Heart right ventricle (tissue), 16 donors: ENCODE results near the gene HIVEP3. TPM values are rescaled to one million over a fixed set of nuclear protein-coding genes. Genes with fewer than 3 reads are reported as not detected.

Experiments used
- ATAC-seq, 8 donors: fragments of 200-7000 bp; cut with Tn5 transposase; one replicate each; pipeline ENCODE4 v1.9.1; 2020; ENCODE audit warnings: mild to moderate bottlenecking in 8 of 8, moderate library complexity in 8 of 8, moderate number of reproducible peaks in 1 of 8
- DNase-seq, 2 donors: peaks; one replicate each; pipeline ENCODE4 v3.0.0-alpha.2; 2020
- H3K27ac ChIP-seq, 10 donors: fragments of 200-600 bp; sonication (generic) in 2 of 10; one replicate each; pipeline versions ENCODE4 v1.5.0 to v1.8.0; 2020 to 2022; ENCODE audit warnings: mild to moderate bottlenecking in 3 of 10
- H3K27me3 ChIP-seq, 7 donors: fragments of 200-600 bp; one replicate each; pipeline ENCODE4 v1.8.0; 2021 to 2022; ENCODE audit warnings: mild to moderate bottlenecking in 2 of 7
- H3K36me3 ChIP-seq, 9 donors: fragments of 200-600 bp; sonication (generic) in 1 of 9; one replicate each; pipeline versions ENCODE4 v1.5.0 to v1.8.0; 2020 to 2022; ENCODE audit warnings: mild to moderate bottlenecking in 2 of 9
- H3K4me1 ChIP-seq, 9 donors: fragments of 200-600 bp; sonication (generic) in 1 of 9; one replicate each; pipeline versions ENCODE4 v1.5.0 to v1.8.0; 2020 to 2022; ENCODE audit warnings: mild to moderate bottlenecking in 4 of 9
- H3K4me3 ChIP-seq, 10 donors: fragments of 200-600 bp; sonication (generic) in 2 of 10; one replicate each; pipeline versions ENCODE4 v1.5.0 to v1.8.0; 2020 to 2022; ENCODE audit warnings: mild to moderate bottlenecking in 7 of 10, moderate library complexity in 2 of 10
- H3K9me3 ChIP-seq, 11 donors: fragments of 200-600 bp in 10 of 11; sonication (generic) in 2 of 11; one replicate each; pipeline versions ENCODE4 v1.5.0 to v1.8.0; 2013 to 2022; ENCODE audit warnings: mild to moderate bottlenecking in 2 of 11, control low read depth in 1 of 11, moderate library complexity in 1 of 11
- WGBS, 2 donors: extraction: QIAGEN DNeasy Blood & Tissue Kit; methylation state at CpG; one replicate each; pipeline ENCODE4 v1.1.7; 2013; ENCODE audit warnings: inconsistent platforms in 1 of 2; 5-methylcytosine and 5-hydroxymethylcytosine counted together
- intact Hi-C, 10 donors: fragments of 100-400 bp; cut with DNase I; formaldehyde crosslinking; loops; one replicate each; pipeline versions ENCODE4 v1.11.1 to v1.14.2; 2022
- polyA plus RNA-seq, 2 donors: library from polyadenylated mRNA; stranded (reverse); fragments of 200-250 nt; gene quantifications; one replicate each; pipeline ENCODE4 v1.2.3, GENCODE V29; 2013
- total RNA-seq, 10 donors: library from RNA; stranded (reverse); fragmentation: NEBNext Ultra II Directional in 3 of 10; extraction: Animal tissue kit (Norgen Biotek cat#: 25700) in 3 of 10; gene quantifications; one replicate each; pipeline versions ENCODE4 v1.2.1 to v1.2.4, GENCODE V29; 2021 to 2023
- TF ChIP-seq, protein P1 (sequence below), 9 donors: fragments of 200-600 bp; sonication (generic) in 2 of 9; IDR thresholded peaks; one replicate each; pipeline versions ENCODE4 v1.5.0 to v1.8.0; 2021 to 2022; ENCODE audit warnings: antibody characterized with exemption in 9 of 9, mild to moderate bottlenecking in 5 of 9, moderate library complexity in 1 of 9
- donor health status: Arrhythmogenic right ventricular cardiomyopathy.
- donor health status: ischemic (EF 13 %, LVEDD 7.1; RV severe dilation, severe dysfunction).
- donor health status: healthy with polysubstance abuse.
- donor health status: DM: no; HTN: yes; CAD: no.
- donor health status: DM: no; HTN: no; CAD: no.
- donor health status: ischemic (EF 25% LVEDD 6.9; RV normal size, moderate dysfunction).
- donor health status: ischemic (EF 25% LVEDD 5.7; RV mildly dilated, moderate dysfunction).
- donor health status: healthy.
- donor health status: DM: yes; HTN: yes; CAD: no.
- donor health status: Ischemic cardiomyopathy.
- donor health status: ischemic (EF 35%, LVEDD 5.7; RV mildly dilated, moderate dysfunction).
- donor health status: nonischemic (EF 11% LVEDD 7.7; RV severe dilation, severe dysfunction).
- donor health status: DM: yes; HTN: yes; CAD: no.
- donor health status: PGD.
- donor health status: ischemic (EF 29% LVEDD 5.4; RV normal size, mild dysfunction).
- donor health status: nonischemic (EF 23%, LVEDD 6.1; RV moderate dilation, normal function).

HIVEP3 gene
- total and polyA plus RNA-seq, 12 donors: 2.6 to 7.5 (median 5.2) TPM

DNA sequence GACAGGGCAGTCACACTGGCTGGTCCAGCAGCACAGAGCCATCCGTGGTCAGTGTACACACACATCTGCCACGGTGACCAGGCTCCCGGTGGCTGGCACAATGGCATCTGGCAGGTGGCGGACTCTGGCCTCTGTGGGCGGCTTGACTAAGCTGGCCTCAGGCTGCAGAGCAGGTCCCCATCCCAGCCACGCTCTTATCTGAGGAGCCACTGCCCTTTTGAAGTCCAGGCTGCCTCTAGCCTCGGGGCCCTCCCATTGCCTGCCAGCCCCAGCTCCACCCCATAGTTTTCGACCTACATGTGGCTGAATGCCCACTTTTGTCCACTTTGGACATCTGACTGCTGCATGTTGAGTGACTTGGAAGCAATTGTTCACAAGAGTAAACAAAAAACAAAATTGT lies 404.3 kb downstream of the HIVEP3 start:
- Histone ChIP-seq H3K27me3 (no peaks in the 10 kb centered on the region), H3K27ac (no peak overlapping the region), H3K4me1 (peaks cover 16 to 38% (median 22%) of the 10 kb centered on the region in 9 donors), H3K4me3 (no peak overlapping the region), H3K36me3 (peaks cover 0 to 32% (median 0%) of the 10 kb centered on the region in 9 donors), H3K9me3 (no peaks in the 10 kb centered on the region)
- DNase-seq (no peak), ATAC-seq (no peak)
- intact Hi-C loops: no loop called here
- 71 to 78% methylated on average over 8 of the region's 8 CpGs for WGBS, 2 donors
- TF ChIP-seq, protein P1, sequence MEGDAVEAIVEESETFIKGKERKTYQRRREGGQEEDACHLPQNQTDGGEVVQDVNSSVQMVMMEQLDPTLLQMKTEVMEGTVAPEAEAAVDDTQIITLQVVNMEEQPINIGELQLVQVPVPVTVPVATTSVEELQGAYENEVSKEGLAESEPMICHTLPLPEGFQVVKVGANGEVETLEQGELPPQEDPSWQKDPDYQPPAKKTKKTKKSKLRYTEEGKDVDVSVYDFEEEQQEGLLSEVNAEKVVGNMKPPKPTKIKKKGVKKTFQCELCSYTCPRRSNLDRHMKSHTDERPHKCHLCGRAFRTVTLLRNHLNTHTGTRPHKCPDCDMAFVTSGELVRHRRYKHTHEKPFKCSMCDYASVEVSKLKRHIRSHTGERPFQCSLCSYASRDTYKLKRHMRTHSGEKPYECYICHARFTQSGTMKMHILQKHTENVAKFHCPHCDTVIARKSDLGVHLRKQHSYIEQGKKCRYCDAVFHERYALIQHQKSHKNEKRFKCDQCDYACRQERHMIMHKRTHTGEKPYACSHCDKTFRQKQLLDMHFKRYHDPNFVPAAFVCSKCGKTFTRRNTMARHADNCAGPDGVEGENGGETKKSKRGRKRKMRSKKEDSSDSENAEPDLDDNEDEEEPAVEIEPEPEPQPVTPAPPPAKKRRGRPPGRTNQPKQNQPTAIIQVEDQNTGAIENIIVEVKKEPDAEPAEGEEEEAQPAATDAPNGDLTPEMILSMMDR (IDR thresholded peaks at IDR 0.05): no peak

- intact Hi-C loops: no loop called here
- no peaks in the 10 kb centered on the region for H3K27me3 ChIP-seq
- TF ChIP-seq, protein P1 (IDR thresholded peaks at IDR 0.05): peak in 5 of 9 donors; percentile 27 to 55 (median 31)
- DNase-seq: no peak
- WGBS, 2 donors: 83 to 89% methylated on average over 17 of the region's 17 CpGs
- H3K4me3 ChIP-seq: no peak overlapping the region
- no peaks in the 10 kb centered on the region for H3K9me3 ChIP-seq
- peaks cover 16 to 38% (median 22%) of the 10 kb centered on the region in 9 donors for H3K4me1 ChIP-seq
- ATAC-seq: no peak
- peaks cover 0 to 32% (median 0%) of the 10 kb centered on the region in 9 donors for H3K36me3 ChIP-seq
- no peak overlapping the region for H3K27ac ChIP-seq
Observed at GRCh38 chr1:41513383-41513735, 405.4 kb downstream of the HIVEP3 start.

DNA sequence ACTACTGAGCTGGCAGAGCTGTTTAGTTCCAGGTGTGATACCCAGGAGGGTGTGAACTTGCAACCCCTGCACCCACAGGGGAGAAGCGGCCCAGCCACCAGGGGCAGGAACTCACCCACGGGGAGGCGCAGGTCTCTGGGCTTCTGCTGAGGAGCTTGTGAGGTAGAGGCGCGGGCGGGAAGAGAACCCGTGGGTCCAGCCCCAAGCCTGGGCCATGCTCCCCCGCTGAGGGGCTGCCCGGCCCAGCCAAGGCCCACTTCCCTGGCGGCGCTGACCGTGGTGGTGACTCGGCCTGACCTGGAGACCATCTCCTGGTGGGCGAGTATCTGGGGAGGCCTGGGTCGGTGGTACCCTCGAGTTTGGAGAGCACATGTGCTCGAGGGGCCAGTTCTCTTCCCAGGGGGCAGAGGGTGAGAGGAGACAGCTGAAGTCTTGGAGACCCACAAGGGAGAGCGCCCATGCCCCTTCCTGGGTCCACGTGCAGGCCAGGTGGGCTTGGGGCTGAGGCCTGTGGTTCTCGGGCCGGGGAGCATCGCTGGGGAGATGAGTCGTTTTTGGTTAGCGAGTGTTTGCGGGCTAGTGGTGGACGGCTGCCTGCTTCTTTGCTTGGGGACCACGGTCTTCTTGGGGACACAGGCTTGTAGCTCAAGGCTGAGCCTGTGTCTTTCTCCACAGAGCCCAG lies 405.9 kb downstream of the HIVEP3 start:
- Histone ChIP-seq H3K4me1 (peaks cover 16 to 38% (median 22%) of the 10 kb centered on the region in 9 donors), H3K36me3 (peaks cover 0 to 29% (median 0%) of the 10 kb centered on the region in 9 donors), H3K27ac (no peak overlapping the region), H3K4me3 (no peak overlapping the region), H3K27me3 (no peaks in the 10 kb centered on the region), H3K9me3 (no peaks in the 10 kb centered on the region)
- TF ChIP-seq, protein P1 (IDR thresholded peaks at IDR 0.05): no peak
- DNase-seq (no peak), ATAC-seq (no peak)
- intact Hi-C loops: no loop called here
- 92 to 95% methylated on average over 26 to 27 of the region's 27 CpGs for WGBS, 2 donors

DNA sequence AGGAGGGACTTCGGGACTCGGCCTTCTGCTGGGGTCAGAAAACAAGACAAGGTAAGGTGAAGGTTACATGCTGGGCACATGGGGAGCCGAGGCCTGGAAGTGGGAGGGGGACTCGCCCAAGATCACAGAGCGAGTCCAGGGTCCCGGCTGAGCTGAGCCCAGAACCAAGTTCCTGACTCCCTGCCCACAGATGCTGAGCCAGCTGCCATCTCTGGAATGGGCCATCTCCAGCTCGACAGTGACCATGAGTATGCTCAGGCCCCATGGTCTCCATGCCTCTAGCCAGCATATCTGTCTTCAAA lies 407.5 kb downstream of the HIVEP3 start:
- no peaks in the 10 kb centered on the region for H3K27me3 ChIP-seq
- TF ChIP-seq, protein P1 (IDR thresholded peaks at IDR 0.05): no peak
- H3K4me1 ChIP-seq: peaks cover 5 to 23% (median 10%) of the 10 kb centered on the region in 9 donors
- 97 to 98% methylated on average over 7 of the region's 7 CpGs for WGBS, 2 donors
- no peaks in the 10 kb centered on the region for H3K9me3 ChIP-seq
- H3K36me3 ChIP-seq: peaks cover 0 to 29% (median 0%) of the 10 kb centered on the region in 9 donors
- H3K27ac ChIP-seq: no peak overlapping the region
- H3K4me3 ChIP-seq: no peak overlapping the region
- intact Hi-C loops: no loop called here
- DNase-seq: no peak
- ATAC-seq: no peak
